Skeletal muscle satellite cell (primary cell): Measurements from ENCODE around the gene ELAVL4.

Experiments used
- H3K27me3 ChIP-seq: 2 replicates; pipeline ENCODE4 v1.7.0; 2013; ENCODE audit warnings: low read length; ENCODE audit not compliant: control insufficient read depth, insufficient read depth
- H3K36me3 ChIP-seq: 2 replicates; pipeline ENCODE4 v1.7.0; 2013; ENCODE audit warnings: mild to moderate bottlenecking, control low read depth, low read length; ENCODE audit not compliant: insufficient read depth
- H3K4me1 ChIP-seq: 2 replicates; pipeline ENCODE4 v1.7.0; 2013; ENCODE audit warnings: low read length; ENCODE audit not compliant: control insufficient read depth, insufficient read depth
- H3K4me2 ChIP-seq: 2 replicates; pipeline ENCODE4 v1.7.0; 2013; ENCODE audit warnings: mild to moderate bottlenecking, low read length
- H3K4me3 ChIP-seq: 2 replicates; pipeline ENCODE4 v1.7.0; 2013; ENCODE audit warnings: low read length
- H3K9ac ChIP-seq: 2 replicates; pipeline ENCODE4 v1.7.0; 2013; ENCODE audit warnings: mild to moderate bottlenecking, low read depth, low read length, moderate library complexity
- H3K9me3 ChIP-seq: replicated peaks from 2 replicates; pipeline ENCODE4 v1.7.0; 2013; ENCODE audit warnings: mild to moderate bottlenecking, control low read depth, low read length

The ELAVL4 gene

GRCh38 chr1:50099654-50100053, 9.1 kb upstream of the ELAVL4 start:
- Histone ChIP-seq H3K27me3 (no peaks in the 10 kb centered on the region), H3K9ac (no peak overlapping the region), H3K36me3 (no peaks in the 10 kb centered on the region), H3K9me3 (no peaks in the 10 kb centered on the region), H3K4me1 (no peaks in the 10 kb centered on the region), H3K4me2 (no peak overlapping the region), H3K4me3 (no peak overlapping the region)

GRCh38 chr1:50103615-50104081, 5.1 kb upstream of the ELAVL4 start:
- Histone ChIP-seq H3K9ac (no peak overlapping the region), H3K27me3 (no peaks in the 10 kb centered on the region), H3K4me3 (no peak overlapping the region), H3K36me3 (no peaks in the 10 kb centered on the region), H3K4me2 (no peak overlapping the region), H3K9me3 (no peaks in the 10 kb centered on the region), H3K4me1 (no peaks in the 10 kb centered on the region)

DNA sequence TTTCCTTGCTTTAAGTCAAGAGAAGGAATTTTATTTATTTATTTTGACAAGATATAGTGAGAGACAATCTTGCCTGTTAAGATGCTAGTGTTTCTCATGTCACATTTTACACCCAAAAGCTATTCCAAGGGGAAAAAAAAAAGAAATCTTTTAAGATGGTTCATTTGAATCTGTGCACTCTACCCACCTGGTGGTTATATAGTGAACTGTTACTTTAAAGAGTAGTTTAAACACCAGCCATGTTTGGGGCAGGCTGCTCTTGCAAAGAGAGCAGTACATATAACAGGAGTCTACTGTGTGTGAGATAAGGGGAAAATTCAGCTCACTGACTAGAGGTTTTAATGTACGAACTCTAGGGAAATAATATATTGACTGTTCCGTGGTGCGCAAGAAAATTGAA, 3.3 kb upstream of the ELAVL4 start:
- H3K9me3 ChIP-seq: no peaks in the 10 kb centered on the region
- no peak overlapping the region for H3K9ac ChIP-seq
- H3K27me3 ChIP-seq: peaks cover 5% of the 10 kb centered on the region
- H3K4me1 ChIP-seq: no peaks in the 10 kb centered on the region
- no peak overlapping the region for H3K4me2 ChIP-seq
- no peaks in the 10 kb centered on the region for H3K36me3 ChIP-seq
- H3K4me3 ChIP-seq: no peak overlapping the region

- Histone ChIP-seq H3K4me2 (no peak overlapping the region), H3K9ac (no peak overlapping the region), H3K36me3 (no peaks in the 10 kb centered on the region), H3K4me3 (no peak overlapping the region), H3K27me3 (peaks cover 5% of the 10 kb centered on the region), H3K9me3 (no peaks in the 10 kb centered on the region), H3K4me1 (no peaks in the 10 kb centered on the region)
Measured at GRCh38 chr1:50106095-50106761, 2.5 kb upstream of the ELAVL4 start.

DNA sequence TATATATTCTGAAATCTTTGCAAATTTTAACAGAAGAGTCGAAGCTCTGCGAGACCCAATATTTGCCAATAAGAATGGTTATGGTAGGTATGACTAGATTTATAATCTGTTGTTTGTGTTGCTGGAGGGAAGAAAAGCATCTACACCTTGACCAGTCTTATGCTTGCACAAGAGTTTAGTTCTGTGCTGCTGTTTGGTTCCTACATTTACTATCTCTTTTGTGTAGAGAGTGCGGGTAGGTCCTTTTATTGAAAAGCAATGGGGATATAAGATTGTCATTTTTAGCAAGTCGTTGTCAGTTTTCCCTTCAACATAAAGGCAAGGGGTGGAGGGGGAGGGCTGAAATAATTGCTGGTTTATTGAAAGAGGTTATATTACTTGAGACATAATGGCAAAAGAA, 396 bp downstream of the ELAVL4 start:
- no peak overlapping the region for H3K9ac ChIP-seq
- H3K9me3 ChIP-seq: no peaks in the 10 kb centered on the region
- no peak overlapping the region for H3K4me2 ChIP-seq
- H3K36me3 ChIP-seq: no peaks in the 10 kb centered on the region
- H3K4me1 ChIP-seq: no peaks in the 10 kb centered on the region
- peaks cover 5% of the 10 kb centered on the region for H3K27me3 ChIP-seq
- no peak overlapping the region for H3K4me3 ChIP-seq

GRCh38 chr1:50109647-50110075, 941 bp downstream of the ELAVL4 start:
- Histone ChIP-seq H3K4me1 (no peaks in the 10 kb centered on the region), H3K9me3 (no peaks in the 10 kb centered on the region), H3K9ac (no peak overlapping the region), H3K36me3 (no peaks in the 10 kb centered on the region), H3K4me2 (no peak overlapping the region), H3K27me3 (peaks cover 5% of the 10 kb centered on the region), H3K4me3 (no peak overlapping the region)

GRCh38 chr1:50110151-50110550, 1.4 kb downstream of the ELAVL4 start:
- H3K36me3 ChIP-seq: no peaks in the 10 kb centered on the region
- H3K9me3 ChIP-seq: no peaks in the 10 kb centered on the region
- peaks cover 5% of the 10 kb centered on the region for H3K27me3 ChIP-seq
- no peak overlapping the region for H3K4me3 ChIP-seq
- no peak overlapping the region for H3K4me2 ChIP-seq
- H3K4me1 ChIP-seq: no peaks in the 10 kb centered on the region
- H3K9ac ChIP-seq: no peak overlapping the region

- H3K27me3 ChIP-seq: peaks cover 5% of the 10 kb centered on the region
Measured at GRCh38 chr1:50110656-50111055, 1.9 kb downstream of the ELAVL4 start.

GRCh38 chr1:50111503-50111902, 2.8 kb downstream of the ELAVL4 start:
- Histone ChIP-seq H3K9ac (no peak overlapping the region), H3K36me3 (no peaks in the 10 kb centered on the region), H3K27me3 (peaks cover 5% of the 10 kb centered on the region), H3K9me3 (no peaks in the 10 kb centered on the region), H3K4me2 (no peak overlapping the region), H3K4me3 (no peak overlapping the region), H3K4me1 (no peaks in the 10 kb centered on the region)

More at GRCh38 chr1:50110656-50111055, 1.9 kb downstream of the ELAVL4 start:
- H3K4me1 ChIP-seq: no peaks in the 10 kb centered on the region
- H3K4me2 ChIP-seq: no peak overlapping the region
- H3K9ac ChIP-seq: no peak overlapping the region
- no peaks in the 10 kb centered on the region for H3K36me3 ChIP-seq
- no peak overlapping the region for H3K4me3 ChIP-seq
- no peaks in the 10 kb centered on the region for H3K9me3 ChIP-seq

DNA sequence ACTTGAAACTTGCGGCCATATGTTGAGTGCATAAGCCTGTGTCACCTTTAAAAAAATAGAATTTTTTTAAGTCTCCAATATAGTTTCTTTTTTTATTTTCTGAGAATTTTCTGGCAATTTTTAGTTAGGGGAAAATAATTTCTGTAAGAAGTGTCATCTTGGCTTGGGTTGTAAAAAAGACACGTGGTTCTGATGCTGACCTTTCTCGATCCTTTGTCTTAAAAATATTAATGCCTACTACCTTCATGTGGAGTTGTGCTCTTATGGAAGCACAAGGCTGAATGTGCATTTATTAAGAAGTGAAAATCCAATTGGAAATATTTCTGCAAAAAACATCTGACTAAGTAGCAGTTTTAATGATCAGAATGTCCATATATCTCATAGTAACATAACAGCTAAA, 3.5 kb downstream of the ELAVL4 start:
- peaks cover 5% of the 10 kb centered on the region for H3K27me3 ChIP-seq
- no peaks in the 10 kb centered on the region for H3K9me3 ChIP-seq
- H3K9ac ChIP-seq: no peak overlapping the region
- no peaks in the 10 kb centered on the region for H3K4me1 ChIP-seq
- H3K36me3 ChIP-seq: no peaks in the 10 kb centered on the region
- no peak overlapping the region for H3K4me2 ChIP-seq
- H3K4me3 ChIP-seq: no peak overlapping the region

- Histone ChIP-seq H3K9me3 (no peaks in the 10 kb centered on the region), H3K36me3 (no peaks in the 10 kb centered on the region), H3K4me3 (no peak overlapping the region), H3K9ac (no peak overlapping the region), H3K4me1 (no peaks in the 10 kb centered on the region), H3K4me2 (no peak overlapping the region), H3K27me3 (no peaks in the 10 kb centered on the region)
Measured at GRCh38 chr1:50123071-50123470, 14.4 kb downstream of the ELAVL4 start.
